GM19240 (cell line): ENCODE measurements around the gene CPN1.
"Not testable (repeated sequence)": the region's sequence is repeated elsewhere in the genome, so short reads cannot be mapped to it uniquely, and the experiment has no call there.

Experiments used
- DNase-seq: peaks from one replicate; pipeline ENCODE4 v3.0.0; 2011; ENCODE audit warnings: low spot score; ENCODE audit not compliant: insufficient read length

CPN1 gene

DNA sequence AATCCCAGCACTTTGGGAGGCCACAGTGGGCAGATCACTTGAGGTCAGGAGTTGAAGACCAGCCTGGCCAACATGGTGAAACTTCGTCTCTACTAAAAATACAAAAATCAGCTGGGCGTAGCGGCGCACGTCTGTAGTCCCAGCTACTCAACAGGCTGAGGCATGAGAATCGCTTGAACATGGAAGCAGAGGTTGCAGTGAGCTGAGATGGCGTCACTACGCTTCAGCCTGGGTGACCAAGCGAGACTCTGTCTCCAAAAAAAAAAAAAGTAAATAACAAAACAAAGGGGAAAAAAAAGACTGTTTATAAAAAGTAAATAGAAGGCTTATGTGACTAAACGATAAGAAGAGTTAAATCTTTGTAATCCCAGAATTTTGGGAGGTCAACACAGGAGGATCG lies 56.9 kb downstream of the CPN1 start:
- DNase-seq = no peak

DNA sequence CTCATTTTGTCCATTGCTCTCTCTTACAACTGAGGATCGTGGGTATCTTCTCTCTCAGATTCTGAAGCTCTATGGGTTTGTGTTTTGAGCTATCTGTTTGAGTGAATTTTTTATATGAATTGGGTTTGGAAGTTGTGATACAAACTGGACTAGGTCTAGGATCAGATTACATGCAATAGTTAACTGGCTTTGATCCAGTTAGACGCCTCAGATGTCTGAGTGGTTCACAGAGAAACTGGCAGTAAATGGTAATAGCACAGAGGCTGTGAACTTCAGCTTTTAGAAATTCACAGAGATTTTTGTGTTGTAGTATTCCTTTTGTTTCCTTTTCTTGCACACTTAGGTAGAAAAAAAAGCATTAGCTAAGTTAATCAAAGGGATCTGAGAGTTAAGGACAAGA lies 59.3 kb downstream of the CPN1 start:
- no peak for DNase-seq

DNA sequence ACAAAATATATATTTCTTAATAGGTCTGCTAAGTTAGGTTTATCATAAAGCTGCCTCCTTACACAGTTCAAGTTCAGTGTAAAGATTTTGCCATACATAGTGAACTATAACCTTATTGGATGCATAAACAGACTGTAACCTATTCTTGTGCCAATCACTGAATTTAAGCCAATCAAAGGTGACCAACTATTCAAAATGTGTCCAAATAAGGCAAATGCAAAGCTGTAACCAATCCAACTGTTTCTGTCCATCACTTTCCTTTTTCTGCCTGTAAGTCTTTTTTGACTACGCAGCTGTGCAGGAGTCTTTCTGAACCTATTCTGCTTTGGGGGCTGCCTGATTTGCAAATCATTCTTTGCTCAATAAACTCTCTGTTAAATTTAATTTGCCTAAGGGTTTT lies 60.3 kb downstream of the CPN1 start:
- no peak for DNase-seq

DNA sequence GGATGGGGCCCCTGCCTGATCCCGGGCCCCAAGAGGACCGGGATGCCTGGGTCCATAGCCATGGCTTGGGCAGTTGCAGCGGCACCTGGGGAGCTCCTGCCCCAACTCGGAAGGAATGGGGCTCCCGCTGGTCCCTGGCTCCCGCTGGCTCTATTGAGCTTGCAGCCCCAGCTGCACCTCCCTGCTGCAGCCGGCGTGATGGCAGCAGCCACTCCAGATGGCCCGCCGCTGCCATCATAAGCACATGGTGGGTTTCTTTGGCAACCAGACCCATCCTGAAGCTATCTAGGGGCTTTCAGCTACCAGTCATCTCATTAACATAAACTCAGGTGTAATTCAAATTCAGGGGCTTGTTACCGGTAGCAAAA lies 60.8 kb downstream of the CPN1 start:
- DNase-seq = no peak

DNA sequence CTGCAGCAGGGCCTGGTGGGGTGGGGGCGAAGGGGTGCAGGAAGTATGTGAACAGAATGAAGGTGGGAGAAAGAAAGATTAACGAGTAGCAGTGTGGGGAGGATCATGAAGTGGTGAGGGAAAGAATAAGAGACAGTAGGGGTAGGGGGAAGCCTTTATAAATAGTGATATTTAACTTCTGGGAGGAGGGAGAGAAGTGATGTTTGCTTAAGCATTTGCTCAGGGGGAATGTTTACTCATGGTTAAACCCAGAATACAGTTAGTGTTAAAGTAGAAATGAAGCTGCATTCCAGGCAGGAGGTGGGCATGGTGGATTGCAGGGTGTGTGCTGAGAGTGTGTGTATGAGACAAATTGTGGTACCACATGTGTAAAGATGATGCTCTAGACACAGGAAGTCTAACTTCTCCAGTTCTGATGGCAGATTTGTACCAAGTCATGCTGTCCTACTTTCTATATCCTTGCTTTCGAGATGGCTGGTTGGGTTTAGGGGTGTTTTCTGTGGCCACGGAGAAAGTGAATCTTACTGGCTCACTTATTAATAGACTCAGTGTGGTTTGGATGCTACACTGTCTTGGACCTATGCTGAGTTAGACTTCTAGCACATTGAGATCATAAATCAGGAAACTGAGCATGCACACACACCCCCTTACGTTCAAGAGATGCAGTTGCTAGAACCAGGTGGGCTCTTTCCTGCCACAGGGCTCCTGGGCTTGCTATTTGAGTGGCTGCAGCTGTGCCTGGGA lies 61.4 kb downstream of the CPN1 start:
- DNase-seq = peak; percentile 11

DNA sequence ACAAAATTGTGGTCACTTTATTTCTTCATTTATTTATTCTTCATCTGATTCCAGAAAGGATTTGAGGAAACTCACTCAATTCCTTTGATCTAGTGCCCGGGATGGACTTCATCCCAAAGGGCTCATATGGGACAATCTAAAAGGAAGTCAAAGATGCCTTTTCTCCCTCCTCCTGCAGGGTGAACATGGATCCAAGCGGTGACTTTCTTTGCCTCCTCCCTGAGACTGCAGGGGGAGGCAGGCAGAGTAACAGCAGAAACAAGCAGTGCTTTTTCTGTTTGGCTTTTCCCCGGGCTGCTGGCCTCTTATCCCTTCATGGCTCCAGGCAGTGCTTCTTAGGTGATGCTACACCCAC lies 61.9 kb downstream of the CPN1 start:
- no peak for DNase-seq

DNA sequence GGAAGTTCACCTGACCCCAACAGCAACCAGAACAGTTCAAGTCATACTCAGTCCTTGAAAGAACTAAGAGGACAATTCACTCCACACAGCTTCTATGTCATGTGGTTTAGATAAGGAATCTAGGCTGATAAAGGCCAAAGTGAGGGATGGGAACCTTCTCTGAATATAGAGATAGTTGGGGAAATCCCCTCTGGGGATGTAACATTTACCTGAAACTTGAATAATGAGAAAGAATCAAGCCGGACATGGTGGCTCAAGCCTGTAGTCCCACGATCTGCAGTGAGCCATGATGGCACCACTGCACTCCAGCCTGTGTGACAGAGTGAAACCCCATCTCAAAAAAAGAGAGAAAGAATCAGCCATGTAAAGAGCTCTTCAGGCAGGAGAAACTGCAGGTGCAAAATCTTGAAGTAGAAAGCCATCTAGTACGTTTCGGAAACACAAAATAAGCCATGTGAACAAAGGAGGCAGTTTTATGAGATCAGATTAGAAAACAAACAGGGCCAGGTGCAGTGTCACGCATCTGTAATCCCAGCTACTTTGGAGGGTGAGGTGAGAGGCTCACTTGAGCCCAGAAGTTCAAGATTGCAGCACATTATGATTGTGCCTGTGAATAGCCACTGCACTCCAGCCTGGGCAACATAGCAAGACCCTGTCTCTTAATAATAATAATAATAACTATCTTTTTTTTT lies 67.5 kb downstream of the CPN1 start:
- peak; percentile 35 for DNase-seq

DNA sequence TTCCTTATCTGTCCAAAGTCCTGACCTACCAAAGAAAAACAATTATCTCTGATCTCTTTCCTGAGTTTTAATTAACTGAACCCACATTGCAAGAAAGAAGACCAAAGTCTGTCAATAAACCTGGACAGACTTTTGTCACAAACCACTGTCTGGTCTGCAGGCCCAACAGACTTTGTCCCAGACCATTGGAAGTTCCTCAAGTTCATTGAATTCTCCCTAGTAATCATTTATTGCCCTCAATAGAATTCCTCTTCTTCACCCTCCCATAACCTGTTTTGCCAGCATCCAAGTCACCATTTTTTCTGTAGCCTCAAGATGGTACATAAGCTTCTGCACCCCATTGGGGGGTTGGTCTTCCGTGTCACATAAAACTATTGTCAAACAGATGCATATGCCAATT lies 68.0 kb downstream of the CPN1 start:
- no peak for DNase-seq

DNA sequence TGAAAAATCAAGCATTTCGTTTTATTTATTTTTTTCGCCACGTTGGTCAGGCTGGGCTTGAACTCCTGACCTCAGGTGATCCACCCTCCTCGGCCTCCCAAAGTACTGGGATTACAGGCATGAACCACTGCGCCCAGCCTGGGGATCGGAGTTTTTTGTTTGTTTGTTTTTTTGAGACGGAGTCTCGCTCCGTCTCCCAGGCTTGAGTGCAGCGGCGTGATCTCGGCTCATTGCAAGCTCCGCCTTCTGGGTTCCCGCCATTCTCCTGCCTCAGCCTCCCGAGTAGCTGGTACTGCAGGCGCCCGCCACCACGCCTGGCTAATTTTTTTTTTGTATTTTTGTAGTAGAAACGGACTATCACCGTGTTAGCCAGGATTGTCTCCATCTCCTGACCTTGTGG lies 69.8 kb downstream of the CPN1 start:
- not testable (repeated sequence) for DNase-seq

DNA sequence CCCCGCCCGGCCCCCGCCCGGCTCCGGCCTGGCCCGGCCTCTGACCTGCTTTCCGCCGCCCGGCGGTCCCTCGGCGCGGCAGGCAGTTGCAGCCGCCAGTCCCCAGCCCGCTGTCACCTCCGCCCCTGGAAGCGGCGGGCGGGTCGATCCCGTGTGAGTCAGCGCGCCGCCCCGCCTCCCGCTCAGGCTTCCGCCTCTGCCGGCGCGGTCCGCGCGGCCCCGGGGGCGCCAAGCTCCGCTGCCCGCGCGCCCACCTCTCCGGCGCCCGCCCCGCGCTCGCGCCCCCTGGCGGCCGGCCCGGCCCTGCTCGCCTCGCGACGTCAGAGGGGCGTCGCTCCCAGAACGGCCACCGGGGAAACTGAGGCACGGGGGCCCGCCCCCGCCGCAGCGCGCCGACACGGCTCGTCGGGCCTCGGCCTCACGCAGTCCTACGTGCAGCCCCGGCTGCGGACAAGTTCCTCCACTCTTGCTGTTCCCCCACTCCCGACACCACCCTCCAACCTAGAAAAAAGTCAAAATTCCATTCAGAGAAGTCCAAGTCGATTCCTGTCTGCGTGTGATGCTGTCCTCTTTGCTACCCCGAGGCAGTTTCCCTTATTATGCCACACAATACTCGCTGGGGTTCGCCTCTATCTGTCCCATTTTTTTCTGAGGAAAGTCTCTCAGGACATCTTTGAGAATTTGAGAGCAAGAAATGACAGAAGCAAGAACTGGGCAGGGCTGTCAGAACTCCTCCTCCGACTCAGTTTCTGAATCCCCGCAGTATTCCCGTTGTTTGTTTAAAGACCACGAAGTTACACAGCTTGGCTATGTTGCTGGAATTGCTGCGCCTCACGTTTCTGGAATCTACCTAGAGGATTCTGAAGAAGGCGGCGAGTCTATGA lies 71.6 kb downstream of the CPN1 start, which contains the start of gene DNMBP:
Gene DNMBP, minus strand, starts transcription at position 155 of the 884 bp plus-strand sequence. CDS start 37,823 bp downstream, outside the sequence.
- peak; percentile 67 for DNase-seq

DNA sequence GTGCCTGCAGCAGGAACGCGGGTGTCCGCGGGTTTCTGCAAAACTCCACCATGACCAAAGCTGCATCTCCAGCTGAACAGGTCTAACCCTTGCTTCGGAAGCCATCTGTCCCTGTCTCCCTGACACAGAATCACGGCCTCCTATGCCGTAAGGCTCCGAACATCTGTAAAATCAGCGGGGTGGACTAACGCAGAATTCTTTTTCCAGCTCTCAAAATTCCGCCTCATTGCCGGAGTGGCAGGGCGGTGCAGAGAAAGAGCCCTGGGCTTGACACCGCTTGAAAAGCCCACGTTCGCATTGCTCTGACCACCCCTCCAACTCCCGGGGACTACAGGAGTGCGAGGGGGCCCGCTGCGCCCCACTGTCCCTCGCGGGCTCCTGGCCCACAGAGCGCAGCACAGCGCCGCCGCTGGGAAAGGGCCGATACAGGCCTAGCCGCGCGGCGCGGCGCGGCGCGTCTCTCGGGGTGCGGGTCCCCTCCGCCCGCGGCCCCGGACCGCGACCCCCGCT lies 72.3 kb downstream of the CPN1 start:
- DNase-seq = peak; percentile 35

DNA sequence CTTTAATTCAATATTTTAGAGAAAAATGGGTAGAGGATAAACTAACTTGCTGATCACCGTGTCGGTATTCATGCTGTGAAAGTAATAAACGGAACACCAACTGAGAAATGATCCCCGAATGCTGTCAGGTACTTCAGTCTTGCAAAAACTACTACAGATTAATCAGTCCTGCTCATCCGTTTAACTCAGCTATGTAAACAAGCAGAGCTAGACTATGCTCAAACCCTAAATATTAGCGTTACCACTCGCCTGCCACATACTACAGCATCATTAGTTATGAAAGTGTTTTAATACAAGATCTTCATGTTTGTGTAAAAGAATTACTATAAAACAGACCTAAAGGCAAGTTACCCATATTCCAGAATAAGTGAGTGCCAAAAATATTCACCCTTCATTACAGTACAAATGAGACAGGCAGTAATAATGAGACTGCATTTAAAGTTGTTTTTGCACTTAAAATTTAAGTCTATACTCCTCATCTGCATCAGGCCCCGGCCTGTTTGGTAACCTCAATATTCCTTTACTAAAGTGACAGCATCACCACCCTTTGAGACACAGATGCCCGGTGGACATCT lies 72.9 kb downstream of the CPN1 start:
- DNase-seq = no peak

DNA sequence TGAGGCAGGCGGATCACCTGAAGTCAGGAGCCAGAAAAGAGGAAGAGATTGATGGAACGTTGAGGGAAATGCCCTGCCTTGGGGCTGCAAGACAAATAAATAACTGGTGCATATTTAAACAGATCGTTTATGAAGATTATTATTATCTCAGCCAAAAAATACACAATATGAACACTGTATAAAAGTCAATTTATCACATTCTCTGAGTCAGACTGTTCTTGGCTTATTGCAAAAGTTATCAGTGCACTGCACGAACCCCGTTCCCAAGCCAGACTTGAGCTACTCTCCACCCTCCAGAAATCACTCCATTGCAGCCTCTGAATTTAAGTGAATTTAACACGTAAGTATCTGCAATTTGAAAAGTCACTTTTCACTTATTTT lies 73.5 kb downstream of the CPN1 start:
- no peak for DNase-seq

DNA sequence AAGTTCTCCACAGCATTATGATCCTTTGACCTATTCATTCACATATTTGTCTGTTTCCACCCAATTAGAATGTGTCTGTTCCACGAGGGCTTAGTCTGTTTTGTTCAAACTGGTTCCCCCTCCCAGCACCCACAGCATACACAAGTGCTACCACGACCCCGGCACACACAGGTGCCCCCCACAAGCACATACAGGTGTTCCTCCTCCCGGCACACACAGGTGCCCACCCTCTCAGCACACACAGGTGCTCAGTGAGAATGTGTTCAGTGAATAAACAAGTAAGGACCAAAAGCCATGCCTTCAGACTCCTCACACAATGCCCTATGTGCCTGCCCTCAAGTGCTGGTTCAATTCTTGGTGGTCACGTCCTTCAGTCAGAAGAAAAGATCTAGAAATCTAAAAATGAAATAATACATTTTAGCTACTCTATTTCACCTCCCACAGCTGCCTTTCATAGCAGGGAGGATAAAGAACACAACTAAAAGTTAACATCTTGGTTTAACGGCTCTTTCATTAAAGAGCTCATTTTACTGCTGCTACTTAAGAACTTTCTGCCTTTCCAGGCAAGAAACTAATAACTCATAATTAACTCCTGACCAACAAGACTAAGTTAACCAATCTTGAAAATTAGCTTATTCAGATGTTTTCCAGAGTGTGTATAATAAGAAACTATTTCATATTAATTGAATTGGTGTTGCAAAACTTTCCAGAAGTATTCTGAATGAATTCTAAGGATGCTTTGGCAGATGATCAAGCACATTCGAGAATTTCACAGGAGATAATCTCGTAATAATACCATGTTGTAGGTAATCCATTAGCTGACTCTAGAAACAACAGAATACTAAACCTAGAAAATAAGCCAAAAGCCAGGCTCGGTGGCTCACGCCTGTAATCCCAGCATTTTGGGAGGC lies 74.2 kb downstream of the CPN1 start:
- no peak for DNase-seq

DNA sequence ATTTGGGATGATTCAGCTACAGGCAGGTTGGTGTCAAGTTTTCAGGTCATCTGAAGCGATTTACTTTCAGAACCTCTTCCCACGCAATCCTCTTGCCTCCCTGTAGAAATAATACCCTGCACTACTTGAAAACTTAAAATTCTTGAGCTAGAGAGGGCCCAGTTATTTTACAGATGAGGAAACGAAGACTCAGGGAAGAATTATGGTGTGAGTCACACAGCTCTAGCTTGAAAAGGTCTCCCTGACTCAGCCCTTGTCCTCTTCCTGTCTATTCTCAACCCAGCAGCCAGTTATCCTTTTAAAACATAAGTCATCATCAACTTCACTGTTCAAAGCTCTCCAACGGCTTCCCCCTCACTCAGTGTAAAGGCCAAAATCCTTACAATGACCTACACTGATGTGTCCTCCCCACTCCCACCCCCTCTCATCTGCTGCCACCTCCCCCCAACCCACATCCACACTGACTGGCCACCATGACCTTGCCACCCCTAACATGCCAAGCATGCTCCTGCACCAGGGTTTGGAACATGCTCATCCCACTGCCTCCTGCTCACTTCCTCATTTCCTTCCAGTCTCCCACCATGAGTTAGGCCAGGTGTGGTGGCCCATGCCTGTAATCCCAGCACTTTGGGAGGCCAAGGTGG lies 75.3 kb downstream of the CPN1 start:
- peak; percentile 35 for DNase-seq

DNA sequence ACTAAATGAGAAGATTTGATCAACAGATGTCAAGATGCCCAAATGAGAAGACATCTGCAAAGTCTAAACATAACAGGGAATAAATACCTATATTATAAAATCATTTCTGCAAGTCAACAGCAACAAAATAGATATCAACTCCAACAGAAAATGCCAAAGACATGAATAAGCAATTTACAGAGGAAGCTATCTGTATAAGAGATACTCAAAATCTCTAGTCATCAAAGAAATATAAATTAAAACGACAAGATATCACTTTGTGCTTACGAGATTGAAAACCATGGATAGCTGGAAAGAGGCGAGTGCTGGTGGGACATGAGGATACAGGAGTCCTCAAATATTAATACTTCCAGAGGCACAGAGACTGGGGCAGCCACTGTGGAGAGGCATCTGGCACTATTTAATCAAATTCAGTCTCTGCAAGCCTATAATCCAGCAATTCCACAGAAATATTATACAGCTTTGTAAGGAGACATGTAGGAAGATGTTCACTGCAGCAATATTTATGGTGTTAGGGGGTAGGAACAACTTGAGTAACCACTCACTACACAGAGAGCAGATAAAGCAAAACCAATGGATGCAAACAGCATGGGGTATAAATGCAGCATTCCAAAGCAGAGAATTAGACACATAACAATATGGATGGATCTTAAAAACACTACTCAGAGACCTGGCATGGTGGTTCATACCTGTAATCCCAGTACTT lies 76.7 kb downstream of the CPN1 start:
- DNase-seq = no peak

DNA sequence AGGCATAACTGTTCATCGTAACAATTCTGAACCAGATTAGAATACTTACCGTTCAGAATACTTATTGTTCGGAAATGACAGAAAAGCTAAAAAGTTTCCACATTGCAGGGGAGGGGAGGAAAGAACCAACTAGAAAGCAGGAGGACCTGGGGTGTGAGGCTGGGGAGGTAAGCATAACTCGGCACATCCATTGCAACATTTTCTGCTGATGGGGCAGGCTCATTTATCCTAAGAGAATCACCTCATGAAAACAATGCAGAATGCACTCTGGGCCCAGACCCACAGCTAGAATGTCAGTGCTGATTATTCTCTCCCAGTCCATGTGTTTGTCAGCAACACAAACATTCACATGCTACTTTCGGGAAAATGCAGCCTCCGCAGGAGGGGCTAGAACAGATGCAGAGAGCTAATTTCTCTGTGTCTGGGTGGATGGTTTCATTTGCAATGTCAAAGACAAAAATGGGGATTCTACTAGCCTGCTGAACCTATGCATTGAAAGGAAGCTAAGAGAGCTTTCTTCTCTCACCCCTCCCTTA lies 81.5 kb downstream of the CPN1 start:
- no peak for DNase-seq

DNA sequence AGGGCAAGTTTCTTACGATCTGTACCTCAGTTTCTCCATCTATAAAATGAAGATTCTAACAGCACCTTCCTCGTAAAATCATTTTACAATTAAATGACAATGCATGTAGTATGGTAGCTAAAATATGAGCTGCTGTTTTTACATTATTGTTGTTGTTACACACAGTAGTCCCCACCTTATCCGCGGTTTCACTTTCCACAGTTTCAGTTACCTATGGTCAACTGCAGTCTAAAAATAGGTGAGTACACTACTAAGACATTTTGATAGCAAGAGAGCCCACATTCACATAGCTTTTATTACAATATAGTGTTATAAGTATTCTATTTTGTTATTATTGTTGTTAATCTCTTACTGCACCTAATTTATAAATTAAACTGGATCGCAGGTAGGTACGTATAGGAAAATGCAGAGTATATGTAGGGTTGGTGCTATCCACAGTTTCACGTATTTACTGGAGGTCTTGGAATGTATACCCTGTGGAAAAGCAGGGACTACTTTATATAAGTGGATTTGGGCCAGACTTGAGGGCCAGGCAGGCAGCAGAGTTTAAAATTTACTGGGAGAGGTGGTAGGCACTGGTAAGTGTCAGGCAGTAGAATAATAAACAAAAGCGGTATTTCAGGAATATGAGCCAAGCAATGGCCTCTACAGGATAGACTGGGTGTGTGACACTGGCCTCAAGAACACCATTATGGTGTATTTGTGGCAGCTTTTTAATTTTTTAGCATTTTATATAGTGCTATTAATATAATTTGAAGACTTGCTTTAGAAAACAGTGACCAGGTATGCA lies 82.2 kb downstream of the CPN1 start:
- DNase-seq = no peak
